CD4-positive, alpha-beta T cell (primary cell): Measurements from ENCODE around the gene MUSK. TPM values are rescaled to one million over a fixed set of nuclear protein-coding genes. Genes with fewer than 3 reads are reported as not detected.

Experiments used
- ATAC-seq: fragments of 200-7000 bp; cut with Tn5 transposase; one replicate; pipeline ENCODE4 v1.10.0; 2022; ENCODE audit warnings: mild to moderate bottlenecking; ENCODE audit not compliant: poor library complexity
- CTCF ChIA-PET: fragments of 350-600 bp; sonication (Branson Sonifier 250); formaldehyde crosslinking; loops from one replicate; lab custom pipeline; 2021; ENCODE audit warnings: antibody characterized with exemption, inconsistent platforms; lab: Charles Lee
- POLR2A ChIA-PET: fragments of 350-600 bp; sonication (Branson Sonifier 250); formaldehyde crosslinking; loops from one replicate; lab custom pipeline; 2021; ENCODE audit warnings: antibody characterized with exemption, inconsistent platforms; lab: Charles Lee
- DNase-seq, 14 experiments: peaks; one replicate each; pipeline ENCODE4 v3.0.0-alpha.2; 2013 to 2020; ENCODE audit warnings: mixed read lengths in 2 of 14
- H3K27ac ChIP-seq, 2 donors: one replicate each; pipeline versions ENCODE4 v1.5.1 to v1.7.0; 2013; ENCODE audit warnings: low read length in 2 of 2, low read depth in 1 of 2, mild to moderate bottlenecking in 1 of 2
- H3K27me3 ChIP-seq, 2 experiments: 1 replicate in 1 of 2; 2 replicates in 1 of 2; pipeline versions ENCODE4 v1.6.1 to v1.7.0; 2013; ENCODE audit warnings: low read length in 2 of 2, control low read depth in 1 of 2, mild to moderate bottlenecking in 1 of 2, moderate library complexity in 1 of 2; ENCODE audit not compliant: insufficient read depth in 2 of 2, control insufficient read depth in 1 of 2
- H3K36me3 ChIP-seq: one replicate; pipeline ENCODE4 v1.6.1; 2013; ENCODE audit warnings: low read length, control low read depth; ENCODE audit not compliant: insufficient read depth
- H3K4me1 ChIP-seq: one replicate; pipeline ENCODE4 v1.6.1; 2013; ENCODE audit warnings: low read length, control low read depth; ENCODE audit not compliant: insufficient read depth
- H3K4me3 ChIP-seq: one replicate; pipeline ENCODE4 v1.5.1; 2013; ENCODE audit warnings: mild to moderate bottlenecking, low read length, moderate library complexity
- H3K9me3 ChIP-seq, 2 experiments: 1 replicate in 1 of 2; 2 replicates in 1 of 2; pipeline versions ENCODE4 v1.6.1 to v1.7.0; 2013; ENCODE audit warnings: low read length in 2 of 2, mild to moderate bottlenecking in 2 of 2, control low read depth in 1 of 2, moderate library complexity in 1 of 2; ENCODE audit not compliant: control insufficient read depth in 1 of 2, insufficient read depth in 1 of 2
- H3K27ac Mint-ChIP-seq: one replicate; pipeline ENCODE4 v1.8.0; 2020; ENCODE audit warnings: mixed read lengths
- H3K27me3 Mint-ChIP-seq: one replicate; pipeline ENCODE4 v1.8.0; 2021; ENCODE audit warnings: mixed read lengths
- H3K36me3 Mint-ChIP-seq: one replicate; pipeline ENCODE4 v1.8.0; 2021; ENCODE audit warnings: low read depth, mixed read lengths
- H3K4me1 Mint-ChIP-seq: one replicate; pipeline ENCODE4 v1.8.0; 2021; ENCODE audit warnings: low read depth, mixed read lengths
- H3K4me3 Mint-ChIP-seq: one replicate; pipeline ENCODE4 v1.8.0; 2020; ENCODE audit warnings: mild to moderate bottlenecking, mixed read lengths
- H3K9me3 Mint-ChIP-seq: one replicate; pipeline ENCODE4 v1.8.0; 2020; ENCODE audit warnings: mixed read lengths
- intact Hi-C, 2 experiments: fragments of 100-400 bp; cut with DNase I in 1 of 2; cut with micrococcal nuclease in 1 of 2; formaldehyde crosslinking; loops; one replicate each; pipeline versions ENCODE4 v1.15.1 to v1.9.0; 2023 to 2025; cut with DNase I, micrococcal nuclease
- total RNA-seq, 174 experiments: library from RNA in 2 of 174; stranded (reverse) in 2 of 174; gene quantifications; one replicate each; pipeline ENCODE4 v1.2.3 and lab custom pipeline; 2021 to 2026
- TF ChIP-seq, protein P1 (sequence below): fragments of 200-600 bp; IDR thresholded peaks from one replicate; pipeline ENCODE4 v1.8.0; 2022; ENCODE audit warnings: antibody characterized with exemption, mild to moderate bottlenecking

Gene MUSK
- total RNA-seq, 2 experiments from 2014 or later = not detected

DNA sequence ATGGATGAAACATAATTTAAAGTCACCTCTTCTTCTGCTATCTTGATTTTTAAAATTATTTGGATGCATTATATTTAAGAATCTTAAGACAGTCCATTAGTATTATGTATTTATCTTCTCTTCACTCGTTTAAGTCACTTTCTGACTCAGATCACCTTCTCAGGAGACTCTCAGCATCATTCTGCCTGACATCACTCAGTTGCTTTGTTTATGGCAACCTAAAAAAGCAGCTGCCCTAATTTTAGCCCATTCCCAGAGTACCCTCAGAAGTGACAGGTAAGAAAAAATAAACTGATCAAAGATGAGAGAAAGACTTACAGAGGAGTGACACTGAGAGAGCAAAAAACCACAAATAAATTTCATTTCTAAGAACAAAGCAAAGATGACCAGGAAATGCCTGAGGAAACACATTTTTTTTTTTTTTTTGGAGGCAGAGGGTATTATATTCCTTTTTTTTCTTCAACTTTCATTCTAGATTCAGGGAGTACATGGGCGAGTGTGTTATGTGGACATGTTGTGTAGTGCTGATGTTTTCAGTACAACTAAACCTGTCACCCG, 140.5 kb downstream of the MUSK start:
- Histone ChIP-seq H3K27ac (no peak overlapping the region), H3K36me3 (no peaks in the 10 kb centered on the region), H3K4me1 (no peaks in the 10 kb centered on the region), H3K27me3 (no peaks in the 10 kb centered on the region), H3K4me3 (no peak overlapping the region), H3K9me3 (no peaks in the 10 kb centered on the region)
- no peak overlapping the region for H3K4me3 Mint-ChIP-seq
- H3K36me3 Mint-ChIP-seq = no peaks in the 10 kb centered on the region
- TF ChIP-seq, protein P1, sequence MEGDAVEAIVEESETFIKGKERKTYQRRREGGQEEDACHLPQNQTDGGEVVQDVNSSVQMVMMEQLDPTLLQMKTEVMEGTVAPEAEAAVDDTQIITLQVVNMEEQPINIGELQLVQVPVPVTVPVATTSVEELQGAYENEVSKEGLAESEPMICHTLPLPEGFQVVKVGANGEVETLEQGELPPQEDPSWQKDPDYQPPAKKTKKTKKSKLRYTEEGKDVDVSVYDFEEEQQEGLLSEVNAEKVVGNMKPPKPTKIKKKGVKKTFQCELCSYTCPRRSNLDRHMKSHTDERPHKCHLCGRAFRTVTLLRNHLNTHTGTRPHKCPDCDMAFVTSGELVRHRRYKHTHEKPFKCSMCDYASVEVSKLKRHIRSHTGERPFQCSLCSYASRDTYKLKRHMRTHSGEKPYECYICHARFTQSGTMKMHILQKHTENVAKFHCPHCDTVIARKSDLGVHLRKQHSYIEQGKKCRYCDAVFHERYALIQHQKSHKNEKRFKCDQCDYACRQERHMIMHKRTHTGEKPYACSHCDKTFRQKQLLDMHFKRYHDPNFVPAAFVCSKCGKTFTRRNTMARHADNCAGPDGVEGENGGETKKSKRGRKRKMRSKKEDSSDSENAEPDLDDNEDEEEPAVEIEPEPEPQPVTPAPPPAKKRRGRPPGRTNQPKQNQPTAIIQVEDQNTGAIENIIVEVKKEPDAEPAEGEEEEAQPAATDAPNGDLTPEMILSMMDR = no peak
- no peaks in the 10 kb centered on the region for H3K9me3 Mint-ChIP-seq
- ChIA-PET POLR2A (interaction anchor here (0.6 kb wide), 1 partner anchor 136 kb away, joined by 3 read pairs; no protein-coding TSS in a partner anchor), CTCF (no interaction called here)
- intact Hi-C loops = no loop called here
- ATAC-seq (no peak), DNase-seq (no peak)
- peaks cover 6% of the 10 kb centered on the region for H3K27me3 Mint-ChIP-seq
- H3K4me1 Mint-ChIP-seq = no peaks in the 10 kb centered on the region
- no peak overlapping the region for H3K27ac Mint-ChIP-seq

DNA sequence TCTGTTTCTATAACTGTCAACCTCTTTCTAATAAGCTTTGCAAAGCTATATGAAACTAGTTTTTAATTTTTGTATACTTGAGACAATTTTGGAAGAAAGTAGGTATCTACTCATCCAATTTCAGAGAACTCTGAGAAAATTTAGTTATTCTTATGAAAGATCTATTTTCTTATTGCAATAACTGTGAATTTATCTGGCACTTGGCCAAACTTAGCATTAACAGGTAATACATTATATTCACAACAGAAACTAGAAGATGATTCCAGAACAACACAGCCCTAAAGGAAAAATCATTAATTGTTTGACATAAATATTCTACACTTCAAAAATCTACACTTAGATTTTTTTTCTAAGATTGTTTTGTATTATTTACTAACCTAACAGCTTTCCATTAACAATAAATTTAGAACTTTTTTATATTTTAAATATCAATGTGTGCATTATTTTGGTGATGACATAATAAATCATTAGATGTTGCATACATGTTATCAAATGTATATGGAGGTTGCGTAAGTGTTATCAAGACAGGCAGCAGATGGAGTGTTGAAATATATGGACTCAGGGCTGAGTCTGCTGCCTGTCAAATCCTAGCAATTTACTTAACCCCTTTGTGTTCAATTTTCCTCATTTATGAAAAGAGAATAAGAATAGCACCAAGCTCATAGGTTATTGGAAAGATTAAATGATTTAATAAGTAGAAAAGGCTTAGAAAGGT, 141.8 kb downstream of the MUSK start:
- Histone ChIP-seq H3K4me3 (no peak overlapping the region), H3K4me1 (no peaks in the 10 kb centered on the region), H3K9me3 (no peaks in the 10 kb centered on the region), H3K27ac (no peak overlapping the region), H3K36me3 (no peaks in the 10 kb centered on the region), H3K27me3 (no peaks in the 10 kb centered on the region)
- DNase-seq (no peak), ATAC-seq (no peak)
- intact Hi-C loops = no loop called here
- POLR2A ChIA-PET = no interaction called here
- Mint-ChIP-seq H3K27me3 (peaks cover 6% of the 10 kb centered on the region), H3K27ac (no peak overlapping the region), H3K4me3 (no peak overlapping the region), H3K9me3 (no peaks in the 10 kb centered on the region), H3K36me3 (no peaks in the 10 kb centered on the region), H3K4me1 (no peaks in the 10 kb centered on the region)
- CTCF ChIA-PET = no interaction called here
- TF ChIP-seq, protein P1 = no peak

DNA sequence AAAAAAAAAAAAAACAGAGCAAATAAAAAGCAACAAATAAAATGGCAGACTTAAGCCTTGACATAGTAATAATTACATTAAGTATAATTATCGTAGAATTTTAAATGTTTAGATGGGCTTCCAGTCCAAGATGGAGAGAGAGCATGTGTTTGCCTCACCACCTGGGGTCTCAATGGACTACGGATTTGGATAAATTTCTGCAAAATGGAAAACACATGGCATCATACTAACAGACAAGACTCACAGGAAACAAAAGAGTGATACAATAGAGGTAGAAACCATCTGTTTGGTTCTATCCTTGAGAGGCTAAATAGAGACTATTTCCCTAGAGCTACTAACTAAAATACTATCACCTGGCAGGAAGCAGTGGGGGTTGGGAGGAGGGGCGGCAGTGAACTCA, 144.3 kb downstream of the MUSK start:
- ATAC-seq (no peak), DNase-seq (no peak)
- Mint-ChIP-seq H3K27me3 (peaks cover 6% of the 10 kb centered on the region), H3K27ac (no peak overlapping the region), H3K4me1 (no peaks in the 10 kb centered on the region), H3K36me3 (no peaks in the 10 kb centered on the region), H3K9me3 (no peaks in the 10 kb centered on the region), H3K4me3 (no peak overlapping the region)
- H3K27me3 ChIP-seq = no peaks in the 10 kb centered on the region
- no peak overlapping the region for H3K4me3 ChIP-seq
- no peak overlapping the region for H3K27ac ChIP-seq
- POLR2A ChIA-PET = no interaction called here
- TF ChIP-seq, protein P1 = no peak
- intact Hi-C loops = no loop called here
- no peaks in the 10 kb centered on the region for H3K9me3 ChIP-seq
- no peaks in the 10 kb centered on the region for H3K4me1 ChIP-seq
- CTCF ChIA-PET = no interaction called here
- no peaks in the 10 kb centered on the region for H3K36me3 ChIP-seq
